Endothelial cell of umbilical vein (primary cell): ENCODE results near the gene LRRC74B.

Source experiments
- CTCF ChIP-seq, 2 donors: IDR thresholded peaks; 1 replicate in 1 of 2; 2 replicates in 1 of 2; pipeline ENCODE4 v1.5.1; 2011; ENCODE audit warnings: low read length in 2 of 2, mild to moderate bottlenecking in 2 of 2, moderate library complexity in 2 of 2, control low read depth in 1 of 2, inconsistent platforms in 1 of 2, low read depth in 1 of 2; ENCODE audit not compliant: insufficient read depth in 1 of 2; ENCODE audit errors: extremely low read depth in 1 of 2
- EZH2 ChIP-seq: IDR thresholded peaks from 2 replicates; pipeline ENCODE4 v1.6.1; 2012; ENCODE audit warnings: borderline replicate concordance, low read depth, mild to moderate bottlenecking, moderate library complexity, low read length, inconsistent platforms; ENCODE audit not compliant: severe bottlenecking
- GATA2 ChIP-seq: IDR thresholded peaks from 2 replicates; pipeline ENCODE4 v1.7.0; 2011; ENCODE audit warnings: low read depth, mild to moderate bottlenecking, moderate library complexity, mixed read lengths, low read length; ENCODE audit not compliant: insufficient read length, insufficient read depth
- JUN ChIP-seq: IDR thresholded peaks from 2 replicates; pipeline ENCODE4 v1.6.1; 2011; ENCODE audit warnings: borderline replicate concordance, low read depth; ENCODE audit not compliant: insufficient read length, insufficient read depth
- POLR2A ChIP-seq: IDR thresholded peaks from 2 replicates; pipeline ENCODE4 v1.6.1; 2012; ENCODE audit warnings: low read depth, mild to moderate bottlenecking, control low read depth, low read length
- POLR2AphosphoS5 ChIP-seq: IDR thresholded peaks from 2 replicates; pipeline ENCODE4 v1.6.1; 2012; ENCODE audit warnings: low read depth, mild to moderate bottlenecking, control low read depth, low read length, moderate library complexity; ENCODE audit not compliant: insufficient read depth

DNA sequence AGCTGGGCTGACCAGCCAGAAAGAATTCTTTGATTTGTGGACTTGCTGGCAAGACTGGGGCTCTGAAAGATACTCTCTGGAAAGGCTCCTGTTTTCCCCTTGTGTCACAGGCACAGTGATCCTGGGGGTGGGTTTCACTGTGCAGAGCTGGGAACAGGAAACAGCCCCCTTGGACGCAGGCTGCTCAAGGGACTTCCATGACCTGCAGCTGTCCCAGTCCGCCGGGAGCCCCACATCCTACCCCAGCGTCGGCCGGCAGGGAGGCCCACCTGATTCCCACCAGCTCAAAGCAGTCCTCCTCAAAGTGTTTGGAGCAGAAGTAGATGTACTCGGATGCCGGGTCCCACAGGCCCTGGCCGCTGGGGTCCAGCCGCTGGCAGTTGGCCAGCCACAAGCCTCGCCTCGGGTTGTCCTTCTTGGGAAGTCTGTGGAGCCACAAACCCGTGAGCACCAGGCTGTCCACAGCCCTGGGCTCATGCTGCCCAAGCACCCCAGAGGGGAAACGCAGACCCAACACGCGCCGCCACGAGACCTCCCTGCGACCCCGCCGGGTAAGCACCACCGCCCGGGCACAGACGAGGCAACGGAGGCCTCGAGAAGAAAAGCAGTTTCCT, 44.7 kb upstream of the LRRC74B start:
- no peak for TF ChIP-seq CTCF (IDR thresholded peaks at IDR 0.05; ENCODE audit: extremely low read depth in 1 of 2, insufficient read depth in 1 of 2, low read depth in 1 of 2, low read length in 2 of 2)
- TF ChIP-seq EZH2, result no peak
- no peak for TF ChIP-seq POLR2AphosphoS5
- no peak for TF ChIP-seq POLR2A
- no peak for TF ChIP-seq GATA2
- TF ChIP-seq JUN, result no peak
